HepG2 (cell line): ENCODE results near the gene PLK3. TPM values are rescaled to one million over a fixed set of nuclear protein-coding genes. Genes with fewer than 3 reads are reported as not detected.

Source experiments
- ATAC-seq: fragments of 200-7000 bp; cut with Tn5 transposase; 3 replicates; pipeline ENCODE4 v1.9.1; 2020; ENCODE audit warnings: mild to moderate bottlenecking, moderate library complexity
- BruUV-seq: library from RNA; stranded (reverse); fragments of 400-500 nt; replicated peaks from 2 replicates; lab custom pipeline; 2021; lab: Mats Ljungman, UMichigan
- CTCF ChIA-PET: fragments of 300-600 bp; formaldehyde crosslinking; extraction: SDS; loops from one replicate; lab custom pipeline; 2021; ENCODE audit warnings: low total read pairs, inconsistent platforms, low intra/inter-chr PET ratio; lab: Yijun Ruan, JAX
- POLR2A ChIA-PET: fragments of 350-600 bp; sonication (Branson Sonifier 250); formaldehyde crosslinking; loops from one replicate; lab custom pipeline; 2020; ENCODE audit warnings: antibody characterized with exemption, inconsistent platforms; lab: Yijun Ruan, JAX
- DNase-seq: peaks from one replicate; pipeline ENCODE4 v3.0.0-alpha.2; 2015; ENCODE audit warnings: low spot score
- FAIRE-seq: peaks from 3 replicates; lab custom pipeline; 2011; peaks lifted over from hg19 to GRCh38; lab: Jason Lieb, UNC
- H2AFZ ChIP-seq: one replicate; pipeline ENCODE4 v1.6.1; 2011; ENCODE audit warnings: low read length, inconsistent platforms
- H3K27ac ChIP-seq: fragments of 300-600 bp; 3 replicates; pipeline ENCODE4 v1.8.0; 2011; ENCODE audit warnings: mixed run types, mild to moderate bottlenecking, mixed read lengths, low read length, inconsistent platforms; ENCODE audit not compliant: insufficient read depth; ENCODE audit errors: extremely low read length
- H3K27me3 ChIP-seq, 2 experiments: fragments of 200-600 bp in 1 of 2; 2 replicates in 1 of 2; 3 replicates in 1 of 2; pipeline versions ENCODE4 v1.6.0 to v1.8.0; 2011; ENCODE audit warnings: low read length in 2 of 2, mild to moderate bottlenecking in 2 of 2, moderate library complexity in 2 of 2, inconsistent platforms in 1 of 2; ENCODE audit not compliant: insufficient read depth in 2 of 2, control insufficient read depth in 1 of 2
- H3K36me3 ChIP-seq, 2 experiments: fragments of 200-600 bp in 1 of 2; replicated peaks in 1 of 2; 2 replicates in 1 of 2; 3 replicates in 1 of 2; pipeline versions ENCODE4 v1.5.1 to v1.8.0; 2011; ENCODE audit warnings: low read length in 2 of 2, inconsistent platforms in 1 of 2; ENCODE audit not compliant: insufficient read depth in 2 of 2, control insufficient read depth in 1 of 2
- H3K4me1 ChIP-seq: 2 replicates; pipeline ENCODE4 v1.5.1; 2012; ENCODE audit warnings: low read length, inconsistent platforms; ENCODE audit not compliant: insufficient read depth
- H3K4me2 ChIP-seq: 2 replicates; pipeline ENCODE4 v1.6.0; 2011; ENCODE audit warnings: low read depth, low read length, inconsistent platforms
- H3K4me3 ChIP-seq, 3 experiments: fragments of 200-600 bp in 1 of 3; sonication (generic), shearing (Covaris generic) in 1 of 3; replicated peaks in 1 of 3; 2 replicates each; pipeline ENCODE4 v1.5.1; 2011 to 2016; ENCODE audit warnings: low read length in 3 of 3, inconsistent platforms in 2 of 3, low read depth in 2 of 3, mild to moderate bottlenecking in 2 of 3, control low read depth in 1 of 3, mixed read lengths in 1 of 3; ENCODE audit not compliant: insufficient read depth in 1 of 3
- H3K79me2 ChIP-seq: one replicate; pipeline ENCODE4 v1.6.1; 2011; ENCODE audit warnings: low read length, inconsistent platforms; ENCODE audit not compliant: insufficient read depth
- H3K9ac ChIP-seq: 2 replicates; pipeline ENCODE4 v1.6.0; 2011; ENCODE audit warnings: mild to moderate bottlenecking, low read depth, low read length, inconsistent platforms; ENCODE audit not compliant: insufficient read depth
- H3K9me3 ChIP-seq: 2 replicates; pipeline ENCODE4 v1.5.1; 2012; ENCODE audit warnings: mild to moderate bottlenecking, low read length
- H4K20me1 ChIP-seq: 2 replicates; pipeline ENCODE4 v1.6.0; 2011; ENCODE audit warnings: inconsistent platforms, mild to moderate bottlenecking, low read length, moderate library complexity; ENCODE audit not compliant: insufficient read depth
- AGO1 ChIP-seq: fragments of 200-400 bp; formaldehyde crosslinking; IDR thresholded peaks from 2 replicates; pipeline ENCODE4 v1.6.1; 2017; ENCODE audit warnings: mild to moderate bottlenecking, low read depth, low read length, moderate library complexity; ENCODE audit not compliant: poor library complexity, severe bottlenecking
- ATF1 ChIP-seq: IDR thresholded peaks from 2 replicates; pipeline ENCODE4 v1.6.1; 2016; ENCODE audit warnings: mild to moderate bottlenecking, control low read depth
- MLX ChIP-seq: IDR thresholded peaks from 2 replicates; pipeline ENCODE4 v1.6.1; 2016
- NBN ChIP-seq: fragments of 450-650 bp; conservative IDR thresholded peaks from 2 replicates; pipeline ENCODE4 v1.6.1; 2017
- RCOR2 ChIP-seq: IDR thresholded peaks from 2 replicates; pipeline ENCODE4 v1.6.1; 2016; ENCODE audit warnings: missing biosample characterization, missing genetic modification reagents
- SETDB1 ChIP-seq: sonication (generic); formaldehyde crosslinking; IDR thresholded peaks from 2 replicates; pipeline ENCODE4 v1.5.1; 2020; ENCODE audit warnings: missing genetic modification reagents, mild to moderate bottlenecking, borderline replicate concordance
- SMAD1 ChIP-seq: sonication (generic); formaldehyde crosslinking; IDR thresholded peaks from 2 replicates; pipeline ENCODE4 v1.4.0; 2020; ENCODE audit warnings: missing genetic modification reagents, low read depth, mild to moderate bottlenecking, borderline replicate concordance
- SRSF9 ChIP-seq: fragments of 200-400 bp; formaldehyde crosslinking; IDR thresholded peaks from 2 replicates; pipeline ENCODE4 v1.6.1; 2018; ENCODE audit warnings: borderline replicate concordance, mild to moderate bottlenecking, low read depth, low read length; ENCODE audit not compliant: insufficient read depth, poor library complexity, severe bottlenecking
- U2AF1 ChIP-seq: fragments of 200-400 bp; formaldehyde crosslinking; optimal IDR thresholded peaks from 2 replicates; pipeline ENCODE3; 2017; ENCODE audit warnings: mild to moderate bottlenecking, low read depth, low read length
- YEATS2 ChIP-seq: sonication (generic); formaldehyde crosslinking; IDR thresholded peaks from 2 replicates; pipeline ENCODE4 v1.4.0; 2020; ENCODE audit warnings: missing genetic modification reagents, borderline replicate concordance
- ZBTB39 ChIP-seq: sonication (generic); formaldehyde crosslinking; IDR thresholded peaks from 2 replicates; pipeline ENCODE4 v1.5.0; 2020; ENCODE audit warnings: missing genetic modification reagents
- ZNF784 ChIP-seq: sonication (generic); formaldehyde crosslinking; IDR thresholded peaks from 2 replicates; pipeline ENCODE4 v1.5.1; 2020; ENCODE audit warnings: missing genetic modification reagents, mild to moderate bottlenecking, borderline replicate concordance
- WGBS: methylation state at CpG from one replicate; pipeline ENCODE4 v1.1.6; 2017; ENCODE audit warnings: low lambda C conversion rate; 5-methylcytosine and 5-hydroxymethylcytosine counted together
- in situ Hi-C: cut with HindIII; loops from 2 replicates; pipeline ENCODE4 v1.10.0; 2017; ENCODE audit warnings: low pct_unique_long_range_greater_than_20kb; ENCODE audit not compliant: extremely low pct_ligation_motif_present
- intact Hi-C: fragments of 100-400 bp; cut with micrococcal nuclease; formaldehyde crosslinking; loops from one replicate; pipeline ENCODE4 v1.10.0; 2022; ENCODE audit not compliant: unreplicated experiment
- polyA plus RNA-seq, 8 experiments: library from polyadenylated mRNA; depleted of rRNA in 3 of 8; stranded (reverse) in 7 of 8; unstranded in 1 of 8; fragments of >200 nt; fragmentation: Illumina TruSeq in 4 of 8; extraction: Trizol in 4 of 8; gene quantifications; 2 replicates each; pipeline versions ENCODE4 v1.2.1 to v1.2.3, GENCODE V29; 2011 to 2016; ENCODE audit warnings: low read depth in 4 of 8, missing spikeins in 1 of 8, mixed read lengths in 1 of 8; ENCODE audit not compliant: insufficient read depth in 1 of 8
- total RNA-seq, 5 experiments: library from RNA; depleted of rRNA; stranded (reverse); fragments of >200 nt; fragmentation: Illumina TruSeq; extraction: Trizol; gene quantifications; 2 replicates each; pipeline ENCODE4 v1.2.3, GENCODE V29; 2016; ENCODE audit warnings: low read depth in 1 of 5
- TF ChIP-seq, protein P1 (sequence below): sonication (generic); formaldehyde crosslinking; IDR thresholded peaks from 2 replicates; pipeline ENCODE4 v1.5.0; 2020; ENCODE audit warnings: missing genetic modification reagents

The PLK3 gene
- total and polyA plus RNA-seq, 2 of the 13 experiments (the other 11 are each of a cell fraction or from before 2014, with no cell fraction given) = 9.8 to 16.9 TPM

GRCh38 chr1:44851308-44851707 lies 51.1 kb downstream of the PLK3 start:
- H3K79me2 ChIP-seq = no peaks in the 10 kb centered on the region
- no peaks in the 10 kb centered on the region; a peak in 1 of 5 replicates for H3K36me3 ChIP-seq
- no peak overlapping the region for H3K9ac ChIP-seq
- in situ Hi-C loops = no loop called here
- H3K4me2 ChIP-seq = no peak overlapping the region
- intact Hi-C loops = no loop called here
- H3K9me3 ChIP-seq = no peaks in the 10 kb centered on the region
- POLR2A ChIA-PET = no interaction called here
- ATAC-seq = no peak
- no peaks in the 10 kb centered on the region for H4K20me1 ChIP-seq
- no peak for DNase-seq
- TF ChIP-seq ATF1 (no peak), SMAD1 (no peak), SRSF9 (no peak), ZNF784 (CRISPR knock-in tag) (no peak), YEATS2 (CRISPR knock-in tag) (no peak)
- peaks cover 33% of the 10 kb centered on the region for H3K4me1 ChIP-seq
- no TSS peak for BruUV-seq
- H2AFZ ChIP-seq = no peak overlapping the region
- no peak for FAIRE-seq
- H3K27ac ChIP-seq = no peak overlapping the region
- H3K27me3 ChIP-seq = no peaks in the 10 kb centered on the region
- CTCF ChIA-PET = no interaction called here
- H3K4me3 ChIP-seq = no peak overlapping the region
- WGBS = 92% methylated on average over 1 of the region's 1 CpG

GRCh38 chr1:44853201-44853600 lies 53.0 kb downstream of the PLK3 start:
- Histone ChIP-seq H3K79me2 (no peaks in the 10 kb centered on the region), H4K20me1 (no peaks in the 10 kb centered on the region), H3K4me3 (no peak overlapping the region), H3K9me3 (no peaks in the 10 kb centered on the region), H3K36me3 (no peaks in the 10 kb centered on the region; a peak in 2 of 5 replicates), H3K9ac (no peak overlapping the region), H3K4me1 (peaks cover 23% of the 10 kb centered on the region), H3K27ac (no peak overlapping the region), H3K4me2 (no peak overlapping the region), H3K27me3 (no peaks in the 10 kb centered on the region), H2AFZ (no peak overlapping the region)
- intact Hi-C loops = no loop called here
- no TSS peak for BruUV-seq
- ATAC-seq (no peak), FAIRE-seq (no peak), DNase-seq (no peak)
- ChIA-PET CTCF (no interaction called here), POLR2A (no interaction called here)
- 96% methylated on average over 6 of the region's 6 CpGs for WGBS
- in situ Hi-C loops = no loop called here
- TF ChIP-seq RCOR2 (CRISPR knock-in tag) = no peak
- TF ChIP-seq, protein P1, sequence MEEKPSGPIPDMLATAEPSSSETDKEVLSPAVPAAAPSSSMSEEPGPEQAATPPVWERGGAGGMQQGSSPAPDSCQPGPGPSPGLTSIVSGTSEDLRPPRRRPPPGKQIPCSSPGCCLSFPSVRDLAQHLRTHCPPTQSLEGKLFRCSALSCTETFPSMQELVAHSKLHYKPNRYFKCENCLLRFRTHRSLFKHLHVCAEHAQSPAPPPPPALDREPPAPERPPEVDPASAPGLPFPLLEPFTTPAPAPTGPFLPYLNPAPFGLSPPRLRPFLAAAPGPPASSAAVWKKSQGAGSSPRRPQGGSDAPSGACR (CRISPR knock-in tag) = no peak
- TF ChIP-seq U2AF1 = no peak
- TF ChIP-seq MLX (CRISPR knock-in tag) = no peak
- TF ChIP-seq SETDB1 (CRISPR knock-in tag) = no peak
- no peak for TF ChIP-seq AGO1
- no peak for TF ChIP-seq ZBTB39 (CRISPR knock-in tag)
- TF ChIP-seq NBN = no peak
